H9 (cell line): Measurements from ENCODE around the gene HES4. TPM values are rescaled to one million over a fixed set of nuclear protein-coding genes. Genes with fewer than 3 reads are reported as not detected.
A peak's percentile ranks its signal among the peaks of the same experiment; 100 is the strongest.

Source experiments
- DNase-seq: peaks from one replicate; pipeline ENCODE4 v3.0.0-alpha.2; 2017
- H2AFZ ChIP-seq: one replicate; pipeline ENCODE4 v1.6.1; 2013; ENCODE audit warnings: mild to moderate bottlenecking, low read length, control low read depth, moderate library complexity
- H2AK5ac ChIP-seq: 2 replicates; pipeline ENCODE4 v1.6.1; 2013; ENCODE audit warnings: low read length, control low read depth, mixed read lengths; ENCODE audit not compliant: insufficient read length
- H2BK120ac ChIP-seq: one replicate; pipeline ENCODE4 v1.6.1; 2013; ENCODE audit warnings: low read depth, mild to moderate bottlenecking, low read length, control low read depth, inconsistent platforms; ENCODE audit not compliant: poor library complexity, severe bottlenecking
- H2BK12ac ChIP-seq: 2 replicates; pipeline ENCODE4 v1.6.1; 2013; ENCODE audit warnings: low read length, control low read depth, mixed read lengths, low read depth; ENCODE audit not compliant: insufficient read length
- H2BK15ac ChIP-seq: 2 replicates; pipeline ENCODE4 v1.6.1; 2013; ENCODE audit warnings: low read depth, low read length, control low read depth
- H2BK20ac ChIP-seq: one replicate; pipeline ENCODE4 v1.6.1; 2013; ENCODE audit warnings: low read depth, mild to moderate bottlenecking, low read length, control low read depth, inconsistent platforms; ENCODE audit not compliant: poor library complexity, severe bottlenecking
- H2BK5ac ChIP-seq: 2 replicates; pipeline ENCODE4 v1.6.1; 2013; ENCODE audit warnings: low read length, control low read depth, mixed read lengths; ENCODE audit not compliant: insufficient read length
- H3K14ac ChIP-seq: 2 replicates; pipeline ENCODE4 v1.6.1; 2013; ENCODE audit warnings: low read length, control low read depth; ENCODE audit not compliant: insufficient read depth
- H3K18ac ChIP-seq: 2 replicates; pipeline ENCODE4 v1.6.1; 2013; ENCODE audit warnings: low read depth, mild to moderate bottlenecking, mixed read lengths, low read length, control low read depth; ENCODE audit not compliant: insufficient read length
- H3K23ac ChIP-seq: 2 replicates; pipeline ENCODE4 v1.6.1; 2013; ENCODE audit warnings: low read length, control low read depth, mixed read lengths, low read depth; ENCODE audit not compliant: insufficient read length
- H3K23me2 ChIP-seq: 2 replicates; pipeline ENCODE4 v1.6.1; 2013; ENCODE audit warnings: low read depth, mild to moderate bottlenecking, mixed read lengths, low read length, control low read depth; ENCODE audit not compliant: insufficient read length, poor library complexity, severe bottlenecking
- H3K27ac ChIP-seq: 2 replicates; pipeline ENCODE4 v1.5.1; 2013; ENCODE audit warnings: low read length, control low read depth, mixed read lengths, low read depth; ENCODE audit not compliant: insufficient read length
- H3K27me3 ChIP-seq: 2 replicates; pipeline ENCODE4 v1.6.1; 2013; ENCODE audit warnings: low read length, control low read depth, inconsistent platforms; ENCODE audit not compliant: insufficient read depth
- H3K4ac ChIP-seq: 2 replicates; pipeline ENCODE4 v1.6.1; 2013; ENCODE audit warnings: low read depth, mild to moderate bottlenecking, control low read depth, inconsistent platforms, low read length, moderate library complexity
- H3K4me1 ChIP-seq: 2 replicates; pipeline ENCODE4 v1.6.1; 2013; ENCODE audit warnings: low read length, control low read depth, inconsistent platforms; ENCODE audit not compliant: insufficient read depth
- H3K4me2 ChIP-seq: 2 replicates; pipeline ENCODE4 v1.6.1; 2013; ENCODE audit warnings: low read length, control low read depth, mixed read lengths; ENCODE audit not compliant: insufficient read length, insufficient read depth
- H3K56ac ChIP-seq: 2 replicates; pipeline ENCODE4 v1.6.1; 2013; ENCODE audit warnings: low read depth, mild to moderate bottlenecking, mixed read lengths, low read length, control low read depth; ENCODE audit not compliant: insufficient read length
- H3K79me1 ChIP-seq: 2 replicates; pipeline ENCODE4 v1.6.1; 2013; ENCODE audit warnings: low read depth, mild to moderate bottlenecking, moderate library complexity, low read length, control low read depth, inconsistent platforms; ENCODE audit not compliant: insufficient read depth, poor library complexity, severe bottlenecking
- H3K79me2 ChIP-seq: 2 replicates; pipeline ENCODE4 v1.6.1; 2013; ENCODE audit warnings: low read length, control low read depth, inconsistent platforms; ENCODE audit not compliant: insufficient read depth
- H3K9ac ChIP-seq: 2 replicates; pipeline ENCODE4 v1.6.1; 2013; ENCODE audit warnings: low read length, control low read depth, mixed read lengths; ENCODE audit not compliant: insufficient read length; ENCODE audit errors: extremely low read depth
- H3K9me3 ChIP-seq: one replicate; pipeline ENCODE4 v1.6.1; 2013; ENCODE audit warnings: low read depth, low read length, inconsistent platforms; ENCODE audit not compliant: control insufficient read depth
- H3T11ph ChIP-seq: one replicate; pipeline ENCODE4 v1.6.1; 2013; ENCODE audit warnings: mild to moderate bottlenecking, low read length, control low read depth, inconsistent platforms
- H4K20me1 ChIP-seq: one replicate; pipeline ENCODE4 v1.6.1; 2013; ENCODE audit not compliant: control insufficient read depth, insufficient read length, insufficient read depth
- H4K5ac ChIP-seq: 2 replicates; pipeline ENCODE4 v1.6.1; 2013; ENCODE audit warnings: low read depth, mild to moderate bottlenecking, mixed read lengths, low read length, control low read depth; ENCODE audit not compliant: insufficient read length
- H4K8ac ChIP-seq: replicated peaks from 2 replicates; pipeline ENCODE4 v1.6.1; 2013; ENCODE audit warnings: low read length, control low read depth, mixed read lengths, low read depth; ENCODE audit not compliant: insufficient read length
- H4K91ac ChIP-seq: 2 replicates; pipeline ENCODE4 v1.6.1; 2013; ENCODE audit warnings: low read depth, mild to moderate bottlenecking, moderate library complexity, mixed read lengths, low read length, control low read depth; ENCODE audit not compliant: insufficient read length
- H3K27ac Mint-ChIP-seq, 3 experiments: 2 replicates in 2 of 3; 3 replicates in 1 of 3; pipeline ENCODE4 v1.8.0; 2020 to 2021; ENCODE audit warnings: mixed read lengths in 3 of 3, mild to moderate bottlenecking in 1 of 3, moderate library complexity in 1 of 3
- H3K27me3 Mint-ChIP-seq: 2 replicates; pipeline ENCODE4 v1.8.0; 2021; ENCODE audit warnings: low read depth, mild to moderate bottlenecking, moderate library complexity, mixed read lengths
- H3K36me3 Mint-ChIP-seq, 3 experiments: 2 replicates in 2 of 3; 3 replicates in 1 of 3; pipeline ENCODE4 v1.8.0; 2020 to 2021; ENCODE audit warnings: low read depth in 3 of 3, mixed read lengths in 3 of 3; ENCODE audit not compliant: insufficient read depth in 1 of 3
- H3K4me1 Mint-ChIP-seq, 2 experiments: 2 replicates each; pipeline ENCODE4 v1.8.0; 2020; ENCODE audit warnings: mixed read lengths in 2 of 2
- H3K4me3 Mint-ChIP-seq, 2 experiments: 2 replicates in 1 of 2; 3 replicates in 1 of 2; pipeline ENCODE4 v1.8.0; 2020 to 2021; ENCODE audit warnings: mild to moderate bottlenecking in 2 of 2, mixed read lengths in 2 of 2, moderate library complexity in 1 of 2
- H3K9me3 Mint-ChIP-seq, 2 experiments: 2 replicates in 1 of 2; 3 replicates in 1 of 2; pipeline ENCODE4 v1.8.0; 2020; ENCODE audit warnings: mild to moderate bottlenecking in 2 of 2, mixed read lengths in 2 of 2, moderate library complexity in 1 of 2
- CTCF ChIP-seq: fragments of 200-600 bp; sonication (generic); conservative IDR thresholded peaks from 3 replicates; pipeline ENCODE4 v1.8.0; 2021; ENCODE audit warnings: antibody characterized with exemption, mild to moderate bottlenecking
- WGBS: extraction: QIAGEN DNeasy Blood & Tissue Kit; methylation state at CpG from one replicate; pipeline ENCODE4 v1.1.7; 2013; ENCODE audit warnings: missing lambda C conversion rate, low lambda C conversion rate, mixed read lengths; ENCODE audit not compliant: insufficient read length; ENCODE audit errors: extremely low coverage; 5-methylcytosine and 5-hydroxymethylcytosine counted together
- total RNA-seq: library from RNA; stranded (reverse); gene quantifications from 2 replicates; pipeline ENCODE4 v1.2.1, GENCODE V29; 2021

The HES4 gene
- total RNA-seq, 1 experiment from 2014 or later: 4.0 TPM

GRCh38 chr1:1033731-1034438 is 34.0 kb upstream of the HES4 start:
- Mint-ChIP-seq H3K27me3 (peaks cover 43% of the 10 kb centered on the region), H3K27ac (no peak overlapping the region), H3K4me3 (peak overlapping the region; percentile 60 to 82; a peak in 4 of 5 replicates), H3K9me3 (no peaks in the 10 kb centered on the region), H3K36me3 (peaks cover 6 to 18% (median 17%) of the 10 kb centered on the region in 3 experiments; a peak in 6 of 7 replicates), H3K4me1 (peaks cover 10 to 20% of the 10 kb centered on the region in 2 experiments)
- Histone ChIP-seq H2AK5ac (no peak overlapping the region), H2AFZ (no peak overlapping the region), H3K23me2 (peaks cover 10% of the 10 kb centered on the region), H3K56ac (no peak overlapping the region), H3T11ph (no peak overlapping the region), H3K4ac (no peak overlapping the region), H3K9me3 (no peaks in the 10 kb centered on the region), H3K23ac (no peak overlapping the region), H4K8ac (no peak overlapping the region), H2BK5ac (no peak overlapping the region), H3K27ac (no peak overlapping the region), H3K4me1 (peaks cover 4% of the 10 kb centered on the region; the same call in 1 of the 2 replicates), H2BK12ac (no peak overlapping the region), H4K5ac (no peak overlapping the region), H3K27me3 (no peaks in the 10 kb centered on the region; the same call in 1 of the 2 replicates), H2BK15ac (no peak overlapping the region), H3K18ac (peak overlapping the region; percentile 9), H3K4me2 (peak overlapping the region; percentile 29), H3K79me1 (no peaks in the 10 kb centered on the region), H4K20me1 (no peaks in the 10 kb centered on the region), H4K91ac (no peak overlapping the region), H3K79me2 (no peaks in the 10 kb centered on the region), H2BK20ac (no peak overlapping the region), H3K9ac (no peak overlapping the region), H2BK120ac (no peak overlapping the region), H3K14ac (no peak overlapping the region)
- no peak for TF ChIP-seq CTCF
- DNase-seq: no peak
- WGBS: no CpG with 5 or more reads among the region's 71 CpGs
